Esophagus squamous epithelium (tissue), 4 donors: ENCODE measurements around the gene GADD45GIP1.

Source experiments
- POLR2A ChIP-seq, 4 donors: fragments of 450-650 bp; IDR thresholded peaks; one replicate each; pipeline ENCODE4 v1.6.1; 2017; ENCODE audit warnings: antibody characterized with exemption in 4 of 4, mild to moderate bottlenecking in 4 of 4, moderate library complexity in 3 of 4
- TF ChIP-seq, protein P1 (sequence below), 6 experiments: fragments of 450-650 bp in 4 of 6; fragments of 200-600 bp in 2 of 6; sonication (generic) in 2 of 6; IDR thresholded peaks; one replicate each; pipeline ENCODE4 v1.5.1; 2016 to 2019; ENCODE audit warnings: antibody characterized with exemption in 6 of 6, mild to moderate bottlenecking in 4 of 6, moderate library complexity in 4 of 6

GRCh38 chr19:12991296-12991695, 34.3 kb upstream of the GADD45GIP1 start:
- TF ChIP-seq, protein P1, sequence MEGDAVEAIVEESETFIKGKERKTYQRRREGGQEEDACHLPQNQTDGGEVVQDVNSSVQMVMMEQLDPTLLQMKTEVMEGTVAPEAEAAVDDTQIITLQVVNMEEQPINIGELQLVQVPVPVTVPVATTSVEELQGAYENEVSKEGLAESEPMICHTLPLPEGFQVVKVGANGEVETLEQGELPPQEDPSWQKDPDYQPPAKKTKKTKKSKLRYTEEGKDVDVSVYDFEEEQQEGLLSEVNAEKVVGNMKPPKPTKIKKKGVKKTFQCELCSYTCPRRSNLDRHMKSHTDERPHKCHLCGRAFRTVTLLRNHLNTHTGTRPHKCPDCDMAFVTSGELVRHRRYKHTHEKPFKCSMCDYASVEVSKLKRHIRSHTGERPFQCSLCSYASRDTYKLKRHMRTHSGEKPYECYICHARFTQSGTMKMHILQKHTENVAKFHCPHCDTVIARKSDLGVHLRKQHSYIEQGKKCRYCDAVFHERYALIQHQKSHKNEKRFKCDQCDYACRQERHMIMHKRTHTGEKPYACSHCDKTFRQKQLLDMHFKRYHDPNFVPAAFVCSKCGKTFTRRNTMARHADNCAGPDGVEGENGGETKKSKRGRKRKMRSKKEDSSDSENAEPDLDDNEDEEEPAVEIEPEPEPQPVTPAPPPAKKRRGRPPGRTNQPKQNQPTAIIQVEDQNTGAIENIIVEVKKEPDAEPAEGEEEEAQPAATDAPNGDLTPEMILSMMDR (IDR thresholded peaks at IDR 0.05): no peak
- TF ChIP-seq POLR2A (IDR thresholded peaks at IDR 0.05): no peak
